ENCODE data around the gene BAHCC1.

BAHCC1 gene

DNA sequence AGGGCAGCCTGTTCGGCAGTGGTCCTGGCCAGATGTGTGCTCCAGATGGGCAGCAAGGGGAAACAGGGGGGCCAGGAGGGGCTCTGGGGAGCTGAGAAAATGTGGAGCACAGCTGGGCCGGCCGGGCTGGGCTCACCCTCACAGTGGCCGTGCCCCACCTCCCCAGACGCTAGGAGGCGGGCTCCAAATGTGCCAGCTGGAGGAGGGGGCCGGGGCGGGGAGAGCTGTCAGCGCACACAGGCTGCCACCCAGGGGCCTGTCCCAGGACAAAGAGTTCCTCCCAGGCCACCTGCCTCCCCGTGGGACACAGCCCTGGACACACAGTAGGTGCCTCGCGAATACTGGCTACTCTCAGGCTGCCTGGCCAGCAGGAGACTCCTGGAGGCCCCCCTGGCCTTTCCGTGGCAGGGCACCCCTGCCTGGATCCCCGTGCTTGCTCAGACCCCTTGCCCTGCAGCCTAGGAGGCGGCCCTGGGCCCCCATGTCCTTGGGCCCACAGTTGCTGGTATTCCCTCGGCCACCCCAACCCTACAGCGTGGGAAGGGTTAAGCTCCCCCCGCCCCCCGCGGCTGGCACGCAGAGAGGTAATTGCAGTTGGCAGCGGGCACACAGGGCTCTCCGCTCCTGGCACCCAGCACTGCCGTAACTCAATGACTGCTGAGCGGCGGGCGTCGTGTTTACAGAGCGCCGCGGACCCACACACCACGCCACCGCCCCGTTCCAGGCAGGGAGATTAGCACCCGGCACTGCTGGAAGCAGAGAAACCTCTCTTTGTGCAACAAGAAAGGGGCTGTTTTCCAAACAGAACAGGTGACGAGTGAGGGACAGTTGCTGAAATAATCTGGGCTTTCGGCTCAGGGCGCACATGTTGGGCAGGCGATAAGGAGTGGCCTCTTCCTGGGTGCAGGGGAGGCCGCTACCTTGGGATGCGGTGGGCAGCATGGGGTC, 32.2 kb downstream of the BAHCC1 start:
- no peak for DNase-seq (ENCODE audit: low spot score)

DNA sequence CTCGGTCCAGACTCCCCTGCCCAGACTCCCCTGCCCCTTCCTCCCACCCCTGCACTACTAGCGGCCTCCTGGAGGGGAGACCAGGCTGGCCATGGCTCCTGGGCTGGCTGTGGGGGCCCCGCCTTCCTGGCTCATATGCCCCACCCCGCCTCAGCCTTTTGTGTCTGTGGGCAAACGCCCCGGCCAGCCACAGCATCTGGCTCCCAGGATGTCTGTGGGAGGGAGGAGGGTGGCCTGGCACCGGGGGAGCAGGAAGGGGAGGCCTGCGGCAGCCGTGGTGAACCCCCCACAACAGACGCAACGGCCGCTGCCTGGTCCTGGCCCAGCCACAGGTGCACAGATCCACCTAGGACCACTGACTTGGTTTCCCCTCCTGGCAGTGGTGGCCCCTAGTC, 32.9 kb downstream of the BAHCC1 start:
- DNase-seq (ENCODE audit: low spot score), result no peak

DNA sequence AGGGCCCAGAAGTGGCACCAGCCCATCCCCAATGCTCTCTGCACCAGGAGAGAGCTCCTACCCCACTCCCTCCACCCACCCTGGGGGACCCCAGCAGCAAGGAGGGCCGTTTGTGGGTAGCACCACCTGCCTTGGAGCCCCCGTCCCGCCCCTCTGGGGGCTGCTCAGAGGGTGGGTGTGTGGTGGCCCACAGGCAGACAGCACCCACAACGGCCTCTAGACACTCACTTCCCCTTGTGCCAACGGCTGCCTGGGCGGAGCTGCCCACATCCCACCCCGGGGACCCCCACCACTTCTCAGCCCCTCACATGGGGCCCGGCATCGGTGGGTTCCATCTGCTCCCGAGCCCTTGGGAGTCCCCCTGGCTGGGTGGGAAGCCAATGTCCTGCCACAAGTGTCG, 33.3 kb downstream of the BAHCC1 start:
- DNase-seq (ENCODE audit: low spot score), result no peak

DNA sequence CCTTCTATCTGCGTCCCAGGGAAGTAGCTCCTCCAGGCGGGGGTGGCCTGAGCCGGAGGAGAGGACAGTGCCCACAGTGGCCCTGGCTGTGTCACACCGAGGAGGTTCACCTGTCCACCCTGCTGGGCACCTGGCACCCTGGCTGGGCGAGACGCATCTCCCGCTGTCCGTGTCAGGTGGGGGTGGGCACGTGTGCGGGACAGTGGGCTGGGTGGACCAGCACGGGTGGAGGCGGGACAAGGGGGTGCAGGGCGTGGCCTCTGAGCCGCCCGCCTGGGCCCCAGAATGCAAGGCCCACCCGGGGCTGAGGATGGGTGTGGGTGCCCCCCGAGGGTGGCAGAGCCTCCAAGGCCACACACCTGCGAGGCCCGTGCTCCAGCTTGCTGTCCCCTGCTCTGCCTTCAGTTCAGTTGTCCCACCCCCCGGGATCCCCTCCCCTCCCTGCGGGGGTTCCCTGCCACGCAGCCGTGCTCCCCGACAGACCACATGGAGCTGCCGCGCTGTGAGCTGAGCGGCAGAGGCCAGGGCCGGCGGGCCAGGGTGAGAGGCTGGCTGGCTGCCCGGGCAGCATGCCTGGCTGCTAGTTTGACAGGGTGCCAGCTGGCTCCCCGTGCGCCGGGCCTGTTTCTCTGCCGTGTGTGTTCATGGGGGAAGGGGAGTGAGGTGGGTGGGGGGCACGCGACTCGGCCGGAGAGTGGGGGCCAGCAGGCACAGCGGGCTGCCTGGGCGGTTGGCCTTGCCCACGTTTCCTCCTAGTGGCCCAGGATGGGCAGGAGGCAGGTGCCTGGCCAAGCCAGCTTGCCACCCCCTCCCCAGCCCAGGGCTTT, 33.9 kb downstream of the BAHCC1 start:
- no peak for DNase-seq (ENCODE audit: low spot score)

DNA sequence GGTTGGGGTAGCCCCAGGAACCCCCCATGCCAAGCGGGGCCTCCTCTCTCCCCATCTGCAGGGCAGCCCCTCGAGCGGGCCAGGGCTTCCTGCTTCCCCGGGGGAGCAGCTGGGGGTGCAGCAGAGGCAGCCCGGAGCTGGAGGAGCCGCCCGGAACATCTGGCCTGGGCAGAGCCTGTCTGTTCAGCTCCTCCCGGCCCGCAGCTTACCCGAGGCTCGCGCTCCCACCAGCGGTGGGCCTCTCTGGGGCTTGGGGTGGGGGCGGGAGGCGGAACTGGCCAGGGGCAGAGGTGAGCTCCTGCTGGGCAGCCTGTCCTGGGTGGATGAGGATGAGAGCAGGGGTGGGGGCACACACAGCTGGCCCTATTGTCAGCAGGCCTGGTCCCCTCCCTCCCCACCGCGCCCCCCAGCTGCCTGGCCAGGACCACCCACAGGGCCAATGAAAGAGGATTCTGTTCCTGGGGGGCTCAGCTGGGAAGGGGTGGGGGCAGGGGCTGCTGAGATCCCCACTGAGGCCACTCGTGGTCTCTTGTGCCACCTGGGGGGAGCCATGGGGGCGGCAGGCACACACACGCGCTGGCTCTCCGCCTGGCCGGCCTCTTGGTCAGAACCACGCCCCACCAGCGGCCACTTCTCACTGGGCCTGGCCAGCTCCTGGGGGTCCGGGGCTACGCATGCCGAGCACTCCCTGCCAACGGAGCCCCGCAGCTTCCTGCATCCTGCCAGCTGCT, 34.7 kb downstream of the BAHCC1 start:
- DNase-seq (ENCODE audit: low spot score), result no peak

DNA sequence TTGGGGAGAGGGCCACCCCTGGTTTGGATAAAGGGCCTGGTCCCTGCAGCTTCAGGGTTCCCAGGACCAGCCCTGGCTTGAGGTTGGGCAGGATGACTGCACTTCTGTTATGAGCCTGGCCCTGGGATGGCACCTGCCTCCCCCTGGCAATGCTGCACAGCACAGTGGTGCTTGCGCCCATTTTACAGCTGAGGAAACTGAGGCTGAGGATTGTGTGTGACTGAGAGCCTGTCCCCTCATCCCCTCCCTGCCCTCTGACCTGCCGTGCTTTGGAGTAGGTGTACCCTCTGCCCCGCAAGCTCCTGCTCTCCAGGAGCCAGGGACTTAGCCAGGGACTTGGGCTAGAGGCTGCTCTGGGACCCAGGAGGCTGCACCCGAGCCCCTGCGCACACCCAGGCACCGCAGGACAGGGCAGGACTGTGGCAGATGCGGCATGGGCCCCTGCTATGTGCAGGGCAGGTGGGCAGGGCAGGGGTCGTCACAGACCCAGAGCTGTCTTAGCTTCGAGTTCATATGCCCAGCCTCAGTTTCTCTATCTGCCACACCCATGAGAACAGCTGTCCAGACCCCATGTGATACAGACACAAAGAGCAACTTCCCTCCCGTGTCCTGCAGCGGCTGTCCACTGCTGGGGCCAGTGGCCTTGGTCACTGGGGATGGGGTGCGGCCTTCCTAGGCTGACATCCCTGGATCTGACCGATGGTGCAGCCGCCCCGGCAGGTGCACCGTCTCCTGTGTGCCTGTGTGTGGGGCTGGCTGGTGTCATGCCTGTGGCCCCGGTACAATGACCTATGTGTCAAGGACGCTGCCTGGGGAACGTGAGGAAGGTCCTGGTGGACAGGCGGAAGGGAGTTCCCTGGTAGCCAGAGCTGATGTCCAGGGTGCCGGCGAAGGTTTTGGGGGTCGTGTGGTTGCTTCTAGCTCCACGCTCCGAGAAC, 36.6 kb downstream of the BAHCC1 start:
- no peak for DNase-seq (ENCODE audit: low spot score)

DNA sequence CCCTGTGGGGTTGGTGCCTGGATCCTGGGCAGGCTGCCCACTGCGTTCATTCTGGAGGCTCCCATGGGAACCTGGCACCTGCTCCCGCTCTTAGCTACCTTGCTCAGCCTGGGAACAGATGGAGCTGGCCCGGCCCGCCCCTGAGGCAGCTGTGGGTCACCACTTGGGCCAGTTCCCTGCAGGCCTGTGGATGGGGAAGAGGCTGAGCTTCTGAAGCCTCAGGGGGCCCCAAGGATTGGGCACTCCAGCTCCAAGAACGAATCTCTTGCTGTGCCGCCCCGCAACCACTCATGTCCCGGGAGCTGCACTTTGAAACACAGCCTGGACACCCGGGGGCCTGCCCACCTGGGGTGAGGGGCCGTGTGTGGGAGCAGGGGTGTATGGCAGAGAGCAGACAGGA, 37.7 kb downstream of the BAHCC1 start:
- no peak for DNase-seq (ENCODE audit: low spot score)

DNA sequence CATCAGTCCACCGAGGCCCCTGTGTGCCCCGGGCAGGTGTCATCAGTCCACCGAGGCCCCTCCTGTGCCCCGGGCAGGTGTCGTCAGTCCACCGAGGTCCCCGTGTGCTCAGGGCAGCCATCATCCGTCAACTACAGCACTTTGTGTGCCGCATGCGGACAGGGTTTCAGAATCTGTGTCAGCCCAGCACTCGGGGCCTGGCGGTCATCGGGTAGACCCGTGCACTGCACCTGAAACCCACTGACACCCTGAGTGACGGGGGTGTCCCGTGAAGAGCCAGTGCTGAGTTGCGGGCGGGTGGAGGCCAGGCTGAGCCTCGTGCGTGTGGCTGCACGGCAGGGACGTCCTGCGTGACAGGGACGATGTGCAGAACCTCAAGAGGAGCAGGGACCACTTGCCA, 38.4 kb downstream of the BAHCC1 start:
- no peak for DNase-seq (ENCODE audit: low spot score)

DNA sequence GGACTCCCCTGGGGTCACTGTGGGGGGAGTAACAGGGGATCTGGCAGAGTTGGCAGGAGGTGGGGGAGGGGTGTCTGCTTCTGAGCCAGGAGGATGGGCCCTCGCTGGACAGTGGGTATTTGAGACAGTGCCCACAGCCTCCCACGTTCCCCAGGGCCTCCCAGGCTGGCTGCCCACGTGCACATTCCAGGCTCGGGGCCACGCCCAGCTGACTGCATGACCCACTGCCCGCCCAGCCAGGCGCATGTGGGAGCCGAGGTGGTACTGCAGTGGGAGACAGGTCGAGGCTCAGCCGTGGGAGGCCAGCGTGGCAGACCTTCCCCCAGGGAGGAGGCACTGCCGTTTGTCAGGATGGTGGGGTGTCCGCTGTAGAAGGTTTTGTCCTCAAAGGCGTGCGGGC, 38.8 kb downstream of the BAHCC1 start:
- DNase-seq (ENCODE audit: low spot score), result no peak

DNA sequence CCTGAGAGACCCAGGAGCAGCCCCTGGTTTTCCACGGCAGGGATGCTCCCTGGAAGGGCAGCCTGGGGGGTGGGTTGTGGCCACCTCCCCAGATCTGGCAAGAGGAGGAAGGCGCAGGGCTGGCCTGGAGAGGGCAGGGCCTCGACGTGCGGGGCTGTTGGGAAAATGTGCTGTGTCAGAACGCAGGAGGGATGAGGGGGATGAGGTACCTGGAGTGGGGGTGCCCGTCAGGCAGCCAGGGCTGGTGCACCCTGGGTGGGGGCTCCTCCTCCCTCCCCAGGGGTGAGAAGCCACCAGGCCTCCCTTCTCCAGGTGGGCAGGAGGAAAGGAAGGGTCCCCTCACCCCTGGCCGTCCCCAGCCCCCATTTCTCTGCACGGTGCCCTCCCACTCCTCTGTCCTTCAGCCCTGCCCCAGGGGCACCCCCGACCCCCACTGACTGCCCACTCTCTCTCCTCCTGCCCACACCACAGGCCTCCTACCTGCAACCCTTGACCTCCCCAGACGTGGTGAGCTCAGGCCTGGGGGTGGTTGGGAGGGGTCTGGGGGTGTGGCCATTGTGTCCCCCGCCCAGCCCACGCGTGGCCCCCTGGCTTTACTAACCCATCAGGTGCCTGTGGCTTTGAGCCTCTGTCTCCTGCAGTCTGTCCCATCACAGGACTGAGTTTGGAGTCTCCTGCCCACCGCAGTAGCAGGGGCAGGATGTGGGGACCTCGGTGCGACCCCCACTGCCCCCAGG, 39.6 kb downstream of the BAHCC1 start:
- no peak for DNase-seq (ENCODE audit: low spot score)

DNA sequence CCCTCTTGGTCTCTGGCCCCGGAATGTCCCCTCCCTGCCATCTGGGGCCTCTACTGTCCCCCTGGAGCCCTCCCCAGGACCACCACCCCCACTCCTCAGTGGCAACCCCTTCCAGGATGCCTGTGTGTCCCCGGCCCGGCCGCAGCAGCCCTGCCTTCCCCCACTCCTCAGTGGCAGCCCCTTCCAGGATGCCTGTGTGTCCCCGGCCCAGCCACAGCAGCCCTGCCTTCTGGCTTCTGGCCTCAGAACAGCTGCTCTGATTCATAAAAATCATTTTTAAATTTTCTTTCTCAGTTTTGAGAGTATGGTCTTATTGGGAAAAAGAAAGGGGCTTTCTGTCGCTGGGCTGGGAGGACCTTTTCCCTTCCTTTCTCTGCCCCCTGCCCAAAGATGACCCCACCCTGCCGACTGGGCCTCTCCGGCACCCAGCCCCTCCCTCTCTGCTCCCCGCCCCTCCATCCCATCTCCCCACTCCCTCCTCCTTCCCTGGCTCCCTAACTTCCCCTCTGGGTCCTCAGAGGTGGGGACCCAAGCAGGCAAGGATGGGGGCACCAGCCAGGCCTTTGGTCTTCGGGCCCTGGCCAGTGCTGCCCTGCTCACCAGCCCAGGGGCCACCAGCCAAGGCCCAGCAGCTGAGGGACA, 40.5 kb downstream of the BAHCC1 start:
- DNase-seq (ENCODE audit: low spot score), result no peak

DNA sequence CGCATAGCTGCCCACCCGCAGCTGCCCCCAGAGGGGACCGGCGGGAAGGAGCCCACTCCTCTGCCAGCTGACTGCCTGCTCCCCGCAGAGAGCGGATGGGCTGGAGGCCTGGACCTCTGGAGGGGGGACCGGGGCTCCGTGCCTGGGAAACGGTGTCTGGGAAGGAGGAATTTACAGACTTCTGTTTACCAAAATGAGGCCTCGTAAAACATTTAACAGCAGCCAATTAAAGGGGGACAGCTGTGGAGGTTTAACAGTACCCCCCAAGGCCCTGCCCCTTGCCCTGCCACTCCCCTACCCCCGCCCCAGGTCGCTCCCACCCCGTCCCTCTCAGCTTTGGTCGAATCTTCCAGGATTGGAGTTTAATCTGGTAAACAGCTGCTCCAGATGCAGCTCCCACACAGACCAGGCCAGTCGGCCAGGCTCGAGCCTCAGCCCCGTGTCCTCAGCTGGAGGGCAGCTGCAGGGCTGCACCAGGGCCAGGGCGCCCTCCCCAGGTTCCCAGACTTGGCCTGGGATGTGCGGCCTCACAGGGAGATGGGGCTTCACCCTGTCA, 41.1 kb downstream of the BAHCC1 start:
- no peak for DNase-seq (ENCODE audit: low spot score)

DNA sequence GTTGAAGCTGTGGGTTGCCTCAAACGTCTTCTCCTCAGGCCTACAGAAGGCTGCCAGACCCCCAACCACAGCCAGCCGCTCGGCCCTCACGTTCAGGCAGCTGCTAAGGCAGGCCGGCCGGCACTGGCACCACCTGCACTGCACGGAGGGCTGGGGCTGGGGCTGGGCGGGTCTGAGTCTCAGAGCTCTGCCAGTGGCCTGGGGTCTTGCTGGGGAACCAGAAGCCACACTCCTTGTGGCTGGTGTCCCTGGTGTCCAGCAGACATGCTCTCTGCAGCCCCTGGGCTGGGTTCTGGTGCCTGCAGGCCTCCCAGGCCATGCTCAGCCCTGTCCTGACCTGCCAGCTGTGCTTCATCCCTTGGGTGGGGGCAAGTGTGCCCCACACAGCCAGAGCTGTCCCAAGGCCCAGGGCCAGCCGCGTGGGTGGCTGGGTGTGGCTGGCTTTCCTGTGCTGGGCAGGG, 42.0 kb downstream of the BAHCC1 start:
- no peak for DNase-seq (ENCODE audit: low spot score)

DNA sequence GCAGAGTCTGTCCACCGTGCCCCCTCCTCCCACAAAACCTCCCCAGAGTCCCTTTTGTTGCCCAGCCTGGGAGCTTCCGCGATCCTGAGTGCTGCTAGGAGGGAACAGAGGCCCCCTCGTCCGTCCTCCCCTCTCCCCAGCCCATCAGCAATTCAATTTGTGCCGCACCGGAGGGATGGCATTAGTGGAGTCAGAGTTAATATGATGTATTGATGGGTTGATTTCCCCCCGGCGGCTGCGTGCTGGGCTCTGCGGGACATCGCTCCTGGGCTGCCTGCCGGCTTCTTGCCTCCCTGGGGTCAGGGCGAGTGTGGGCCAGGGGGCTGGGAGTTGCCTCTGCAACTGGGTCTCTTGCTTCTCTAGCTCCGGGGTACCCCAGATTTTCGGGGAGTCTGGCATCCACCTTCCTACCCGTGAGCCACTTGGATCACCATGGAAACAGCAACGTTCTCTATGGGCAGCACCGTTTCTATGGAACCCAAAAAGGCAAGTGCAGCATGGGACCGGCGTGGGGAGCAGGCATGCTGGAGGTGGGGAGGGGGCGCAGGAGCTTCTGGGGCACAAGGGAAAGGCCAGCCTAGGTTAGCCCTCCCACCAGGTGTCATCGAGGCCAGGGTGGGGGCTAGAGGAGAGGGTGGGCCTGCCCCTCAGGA, 42.9 kb downstream of the BAHCC1 start:
- no peak for DNase-seq (ENCODE audit: low spot score)

DNA sequence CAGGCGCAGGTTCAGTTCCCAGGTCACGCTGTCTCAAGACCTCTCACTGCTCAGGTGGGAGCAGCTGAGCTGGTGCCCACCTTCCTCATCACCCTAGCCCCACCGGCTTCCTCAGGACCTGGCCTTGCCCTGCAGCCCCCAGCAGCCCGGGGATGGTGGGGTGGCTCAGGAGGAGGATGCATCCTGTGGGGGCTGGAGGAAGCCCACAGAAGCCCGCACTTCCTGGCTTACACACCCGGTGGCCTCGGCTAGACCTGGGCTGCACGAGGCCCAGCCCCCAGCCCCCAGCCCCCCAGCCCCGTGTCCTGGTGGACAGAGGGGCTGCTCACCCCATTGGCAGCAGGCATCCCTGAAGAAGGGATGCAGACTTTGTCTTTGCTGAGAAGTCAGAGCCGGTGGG, 43.4 kb downstream of the BAHCC1 start:
- DNase-seq (ENCODE audit: low spot score), result no peak

DNA sequence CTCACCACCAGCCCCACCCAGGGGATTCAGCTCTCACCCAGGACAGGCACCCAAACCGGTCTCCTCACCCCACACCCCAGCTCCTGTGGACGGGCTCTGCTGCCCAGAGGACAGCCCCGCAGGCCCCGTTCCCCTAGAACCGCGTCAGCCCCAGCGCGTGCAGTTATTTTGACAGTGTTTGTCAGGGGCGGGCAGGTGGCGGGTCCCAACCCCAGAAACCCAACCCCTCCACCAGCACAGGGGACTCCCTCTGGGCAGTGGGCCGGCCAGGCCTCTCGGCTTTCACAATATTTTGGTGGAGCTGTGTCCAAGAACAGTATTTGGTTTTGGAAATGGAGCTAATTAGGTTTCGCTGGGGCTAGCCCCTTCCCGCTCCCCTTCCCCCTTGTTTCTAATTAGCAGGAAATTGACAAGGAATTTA, 44.8 kb downstream of the BAHCC1 start:
- DNase-seq (ENCODE audit: low spot score), result no peak

DNA sequence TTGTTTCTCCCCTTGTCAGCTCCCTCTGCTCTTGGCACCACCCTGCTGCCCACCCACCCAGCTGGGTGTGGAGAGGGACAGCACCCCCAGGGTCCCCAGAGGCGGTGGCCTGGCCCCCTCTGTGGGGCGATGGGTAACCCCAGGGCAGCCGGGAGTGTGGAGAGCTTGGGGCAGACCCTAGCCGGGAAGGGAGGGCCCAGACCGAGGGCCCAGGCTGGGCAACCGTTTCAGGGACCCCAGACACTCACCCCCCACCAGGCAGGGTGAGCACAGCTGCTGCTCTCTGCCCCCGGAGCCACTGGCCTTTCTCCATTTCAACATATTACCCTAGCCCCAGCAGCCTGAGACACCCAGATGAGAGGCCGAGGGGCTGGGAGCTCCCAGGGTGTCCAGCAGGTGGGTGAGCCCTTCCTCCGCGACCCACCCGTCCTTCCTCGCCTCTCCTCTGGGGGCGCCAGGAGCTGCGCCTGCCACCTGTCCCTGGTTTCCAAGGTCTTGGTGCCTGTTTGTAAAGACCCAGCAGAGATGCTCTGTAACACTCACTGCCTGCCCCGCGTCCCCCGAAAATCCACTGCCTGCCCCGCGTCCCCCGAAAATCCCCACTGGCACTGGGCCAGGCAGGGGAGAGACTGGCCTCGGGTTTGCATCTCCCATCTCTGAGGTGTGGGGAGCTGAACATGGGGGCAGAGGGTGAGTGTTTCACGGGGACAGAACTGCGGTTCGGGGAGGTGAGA, 45.4 kb downstream of the BAHCC1 start:
- DNase-seq (ENCODE audit: low spot score), result no peak

DNA sequence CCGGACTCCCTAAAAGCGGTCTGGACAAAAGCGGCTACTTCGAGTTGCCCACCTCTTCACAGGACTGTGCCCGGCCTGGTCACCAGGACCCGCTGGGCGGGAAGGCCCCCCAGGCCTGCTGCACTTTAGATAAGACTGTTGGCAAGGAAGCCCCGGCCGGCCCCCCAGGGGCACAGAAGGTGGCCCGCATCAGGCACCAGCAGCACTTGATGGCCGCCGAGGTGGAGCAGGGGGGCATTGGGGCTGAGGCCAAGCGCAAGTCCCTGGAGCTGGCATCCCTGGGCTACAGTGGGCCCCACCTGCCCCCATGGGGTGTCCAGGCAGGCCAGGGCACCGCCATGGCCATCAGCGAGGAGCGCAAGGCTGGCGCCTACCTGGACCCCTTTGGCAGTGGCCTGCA, 47.5 kb downstream of the BAHCC1 start:
- no peak for DNase-seq (ENCODE audit: low spot score)
